SK-N-MC (cell line): ENCODE data around the gene TACC2.

Experiments used
- FOXP2 ChIP-seq: optimal IDR thresholded peaks from 2 replicates; pipeline ENCODE3; 2011; ENCODE audit warnings: mild to moderate bottlenecking, moderate library complexity; ENCODE audit not compliant: insufficient read depth; ENCODE audit errors: extremely low read length, control extremely low read depth
- POLR2AphosphoS5 ChIP-seq: IDR thresholded peaks from 2 replicates; pipeline ENCODE4 v1.6.1; 2012; ENCODE audit warnings: mild to moderate bottlenecking, low read depth, low read length, borderline replicate concordance

- TF ChIP-seq POLR2AphosphoS5: no peak
- no peak for TF ChIP-seq FOXP2
Measured at GRCh38 chr10:122299423-122300075, 310.6 kb downstream of the TACC2 start.
